Ishikawa (cell line): ENCODE results near the gene PRCP.

Experiments
- CEBPB ChIP-seq: IDR thresholded peaks from 2 replicates; pipeline ENCODE4 v1.6.1; 2012
- CREB1 ChIP-seq: IDR thresholded peaks from 2 replicates; pipeline ENCODE4 v1.6.1; 2012; ENCODE audit warnings: low read depth
- EP300 ChIP-seq: IDR thresholded peaks from 2 replicates; pipeline ENCODE4 v1.6.1; 2012; ENCODE audit warnings: borderline replicate concordance
- TAF1 ChIP-seq: IDR thresholded peaks from 2 replicates; pipeline ENCODE4 v1.6.1; 2012; ENCODE audit warnings: low read depth, mild to moderate bottlenecking
- TEAD4 ChIP-seq: IDR thresholded peaks from 2 replicates; pipeline ENCODE4 v1.6.1; 2012
- TF ChIP-seq, protein P1 (sequence below): IDR thresholded peaks from 2 replicates; pipeline ENCODE4 v1.6.1; 2012

DNA sequence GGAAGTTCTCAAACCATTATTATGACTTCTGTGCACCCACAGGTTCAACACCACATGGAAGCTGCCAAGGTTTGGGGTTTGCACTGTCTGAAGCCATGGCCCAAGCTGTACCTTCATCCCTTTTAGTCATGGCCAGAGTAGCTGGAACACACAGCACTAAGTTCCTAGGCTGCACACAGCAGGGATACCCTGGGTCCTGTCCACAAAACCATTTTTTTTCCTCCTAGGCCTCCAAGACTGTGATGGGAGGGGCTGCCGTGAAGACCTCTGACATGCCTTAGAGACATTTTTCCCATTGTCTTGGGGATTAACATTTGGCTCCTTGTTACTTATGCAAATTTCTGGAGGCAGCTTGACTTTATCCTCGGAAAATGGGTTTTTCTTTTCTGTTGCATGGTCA lies 44.0 kb upstream of the PRCP start:
- TF ChIP-seq CREB1 (no peak), CEBPB (no peak), TEAD4 (no peak), EP300 (no peak), TAF1 (no peak)
- TF ChIP-seq, protein P1, sequence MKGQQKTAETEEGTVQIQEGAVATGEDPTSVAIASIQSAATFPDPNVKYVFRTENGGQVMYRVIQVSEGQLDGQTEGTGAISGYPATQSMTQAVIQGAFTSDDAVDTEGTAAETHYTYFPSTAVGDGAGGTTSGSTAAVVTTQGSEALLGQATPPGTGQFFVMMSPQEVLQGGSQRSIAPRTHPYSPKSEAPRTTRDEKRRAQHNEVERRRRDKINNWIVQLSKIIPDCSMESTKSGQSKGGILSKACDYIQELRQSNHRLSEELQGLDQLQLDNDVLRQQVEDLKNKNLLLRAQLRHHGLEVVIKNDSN, result no peak
